GM21390 (cell line): ENCODE measurements around the gene YPEL5.

ENCODE experiments used
- ATAC-seq: cut with Tn5 transposase; IDR thresholded peaks from one replicate; pipeline ENCODE4 v1.9.1; 2021; ENCODE audit not compliant: unreplicated experiment

YPEL5 gene

DNA sequence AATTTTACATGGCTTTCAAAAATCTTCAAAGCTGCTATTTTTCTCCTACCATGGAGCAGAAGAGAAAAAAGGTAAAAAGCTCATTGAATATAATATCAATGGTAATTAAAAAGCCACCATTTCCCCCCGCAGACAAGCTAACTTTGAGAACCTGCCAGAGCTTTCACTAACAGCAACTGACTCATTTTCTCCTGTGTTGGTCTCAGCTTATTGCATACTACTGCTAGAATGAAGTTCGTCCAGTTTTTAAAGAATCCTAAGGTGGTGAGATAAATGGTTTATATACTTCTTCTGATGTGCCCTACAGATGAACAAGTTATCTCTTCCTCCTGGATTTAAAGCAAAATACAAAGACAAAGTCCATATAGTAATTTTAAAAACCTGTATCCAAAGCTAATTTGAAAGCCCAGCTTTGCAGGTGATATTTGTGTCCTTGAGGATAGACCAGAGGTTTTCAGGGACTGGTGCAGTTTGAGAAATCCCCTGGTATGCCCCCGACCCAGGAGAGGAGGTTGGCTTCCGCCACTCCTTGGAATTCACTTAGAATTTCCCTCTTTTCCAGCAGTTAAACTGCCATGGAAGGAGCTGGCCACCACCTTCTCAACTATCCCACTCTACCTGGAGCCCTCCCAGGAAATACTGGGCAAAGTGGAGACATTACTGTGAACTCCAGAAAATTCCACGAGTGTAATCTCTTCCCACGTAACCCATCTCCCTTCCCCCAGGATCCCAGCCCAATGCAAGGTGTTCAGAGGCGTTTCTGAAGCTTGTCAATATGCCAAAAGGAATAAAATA, 17.5 kb downstream of the YPEL5 start:
- ATAC-seq, result no peak

- peak; percentile 91 for ATAC-seq
Measured at GRCh38 chr2:30165050-30165520, 18.3 kb downstream of the YPEL5 start.

DNA sequence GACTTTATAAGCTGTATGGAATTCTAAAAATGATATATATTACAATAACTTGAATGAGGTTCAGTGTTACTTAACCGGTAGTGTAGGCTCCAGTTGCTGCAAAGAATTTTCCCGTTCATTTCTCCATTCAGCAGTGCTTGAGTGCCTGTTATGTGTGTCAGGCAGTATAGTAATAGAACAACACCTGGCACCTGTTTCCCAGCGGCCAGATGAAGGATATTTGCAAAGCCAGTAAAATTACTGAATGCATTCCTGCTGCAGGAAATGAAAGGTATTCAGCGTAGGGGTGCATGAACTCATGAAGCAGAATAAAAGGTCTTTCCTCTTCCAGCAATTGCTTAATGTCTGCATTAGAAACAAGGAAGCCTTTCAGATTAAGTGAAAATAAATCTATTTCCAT, 18.8 kb downstream of the YPEL5 start:
- no peak for ATAC-seq

DNA sequence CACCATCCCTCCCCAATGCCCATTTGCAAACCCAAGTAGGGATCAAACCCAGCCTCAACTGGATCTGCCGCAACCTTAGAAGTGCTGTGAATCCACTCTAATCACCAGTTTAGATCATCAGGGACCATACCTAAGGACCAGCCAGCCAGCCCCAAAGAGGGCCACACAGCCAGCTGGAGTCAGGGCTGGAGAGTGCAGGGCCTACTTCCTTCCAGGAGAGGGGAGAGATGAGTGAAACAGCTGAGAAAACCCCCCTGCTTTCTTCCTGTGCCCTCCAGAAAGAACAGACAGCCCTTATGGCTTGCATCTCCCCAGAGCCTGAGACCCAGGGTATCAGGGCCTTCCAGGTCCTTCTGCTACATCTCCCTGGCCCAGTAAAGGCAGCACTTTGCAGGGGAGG, 25.8 kb downstream of the YPEL5 start:
- no peak for ATAC-seq

GRCh38 chr2:30177440-30177839, 30.6 kb downstream of the YPEL5 start:
- ATAC-seq, result no peak

GRCh38 chr2:30177956-30178355, 31.1 kb downstream of the YPEL5 start:
- ATAC-seq, result no peak

DNA sequence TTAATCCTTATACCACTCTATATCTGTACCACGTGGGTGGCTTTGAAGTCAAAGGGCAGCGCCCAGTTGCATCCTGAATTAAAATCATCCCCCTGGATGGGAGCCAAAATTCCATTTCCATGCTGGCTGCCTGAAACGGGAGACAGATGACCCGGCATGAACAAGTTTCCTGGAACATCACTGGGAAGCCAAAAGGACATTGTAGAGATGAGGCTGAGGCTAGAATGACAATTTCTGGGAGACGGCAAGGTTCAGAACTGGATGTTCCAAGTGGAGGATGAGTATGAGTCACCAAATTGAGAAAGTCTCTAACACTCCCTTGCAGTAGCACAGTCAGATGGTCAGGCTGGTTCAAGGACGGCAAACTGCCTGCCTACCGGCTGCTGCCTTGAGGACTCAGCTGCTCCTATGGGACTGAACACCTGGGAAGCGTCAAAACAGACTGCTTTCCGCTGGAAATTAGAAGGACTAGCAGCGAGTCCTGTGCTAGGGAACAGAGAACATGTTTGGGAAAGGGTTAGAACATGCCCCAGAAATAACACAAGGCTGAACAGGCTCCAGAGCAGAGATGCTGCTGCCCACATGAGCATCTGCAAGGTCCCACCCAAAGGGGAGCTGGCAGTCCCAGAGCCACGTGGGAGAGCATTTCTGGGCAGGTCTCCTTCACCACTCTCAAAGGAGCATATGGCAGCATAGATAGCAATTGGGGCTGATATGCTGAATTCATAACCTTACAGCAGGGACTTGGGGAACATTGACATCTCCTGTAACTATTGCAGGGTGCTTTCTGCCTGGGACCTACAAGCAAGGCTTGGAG, 32.0 kb downstream of the YPEL5 start:
- ATAC-seq, result no peak

DNA sequence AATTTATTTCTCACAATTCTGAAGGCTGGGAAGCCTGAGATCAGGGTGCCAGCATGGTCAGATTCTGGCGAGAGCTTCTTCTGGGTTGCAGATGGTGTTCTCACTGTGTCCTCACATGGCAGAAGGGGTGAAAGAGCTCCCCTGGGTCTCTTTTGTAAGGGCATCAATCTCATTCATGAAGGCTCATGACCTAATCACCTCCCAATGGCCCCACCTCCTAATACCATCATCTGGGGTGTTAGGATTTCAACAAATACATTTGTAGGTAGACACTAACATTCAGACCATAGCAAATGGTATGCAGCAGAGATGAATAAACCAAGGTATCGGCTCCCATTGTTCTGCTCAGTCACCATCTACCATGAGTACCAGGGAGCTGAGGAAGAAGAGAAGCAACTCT, 32.7 kb downstream of the YPEL5 start:
- ATAC-seq, result no peak

DNA sequence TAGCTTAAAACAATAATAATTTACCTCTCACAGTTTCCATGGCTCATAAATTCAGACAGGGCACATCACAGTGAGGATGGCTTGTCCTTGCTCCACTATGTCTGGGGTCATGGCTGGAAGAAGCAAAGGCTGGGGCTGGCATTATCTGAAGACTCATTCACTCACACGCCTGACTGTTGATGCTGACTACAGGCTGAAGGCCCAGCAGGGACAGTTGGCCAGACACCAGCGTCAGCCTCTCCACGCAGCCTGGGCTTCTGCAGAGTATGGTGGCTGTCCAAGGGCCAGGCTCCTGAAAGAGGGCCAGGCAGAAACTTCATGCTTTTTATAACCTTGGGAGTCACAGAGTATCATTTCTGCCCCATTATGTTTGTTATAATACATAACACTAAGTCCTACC, 33.4 kb downstream of the YPEL5 start:
- no peak for ATAC-seq

- no peak for ATAC-seq
Measured at GRCh38 chr2:30181176-30181575, 34.4 kb downstream of the YPEL5 start.

DNA sequence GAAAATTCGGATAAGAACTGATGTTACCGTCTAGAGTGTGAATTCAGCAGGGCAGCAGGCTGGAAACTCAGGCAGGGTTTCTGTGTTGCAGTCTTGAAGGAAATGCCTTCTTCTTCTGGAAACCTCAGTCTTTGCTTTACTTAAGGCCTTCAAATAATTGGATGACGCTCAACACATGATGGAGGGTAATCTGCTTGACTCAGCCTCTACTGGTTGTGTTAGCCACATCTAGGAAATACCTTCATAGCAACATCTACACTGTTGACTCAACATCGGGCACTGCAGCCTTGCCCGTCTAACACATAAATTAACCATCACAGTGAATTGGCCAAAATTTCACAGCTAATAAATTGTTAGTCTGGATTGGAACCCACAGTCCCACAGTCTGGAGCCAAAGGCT, 37.2 kb downstream of the YPEL5 start:
- no peak for ATAC-seq

- ATAC-seq, result no peak
Measured at GRCh38 chr2:30185178-30185577, 38.4 kb downstream of the YPEL5 start.

DNA sequence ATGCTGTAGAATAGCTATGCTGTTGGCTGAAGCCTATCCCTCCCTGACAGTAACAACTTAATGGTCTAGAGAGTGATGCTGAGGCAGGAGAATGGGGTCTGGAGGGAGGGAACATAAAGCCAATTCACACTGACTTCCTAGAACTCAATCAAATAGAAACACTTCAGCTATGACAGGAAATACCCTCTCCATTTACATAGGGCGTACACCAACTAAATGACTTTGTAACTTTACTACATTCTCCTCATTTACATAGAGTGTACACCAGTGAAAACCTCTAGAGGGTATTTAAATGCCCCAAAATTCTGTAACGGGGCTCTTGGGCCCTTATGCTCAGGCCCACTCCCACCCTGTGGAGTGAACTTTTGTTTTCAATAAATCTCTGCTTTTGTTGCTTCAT, 41.5 kb downstream of the YPEL5 start:
- no peak for ATAC-seq

GRCh38 chr2:30190637-30191036, 43.8 kb downstream of the YPEL5 start:
- no peak for ATAC-seq

DNA sequence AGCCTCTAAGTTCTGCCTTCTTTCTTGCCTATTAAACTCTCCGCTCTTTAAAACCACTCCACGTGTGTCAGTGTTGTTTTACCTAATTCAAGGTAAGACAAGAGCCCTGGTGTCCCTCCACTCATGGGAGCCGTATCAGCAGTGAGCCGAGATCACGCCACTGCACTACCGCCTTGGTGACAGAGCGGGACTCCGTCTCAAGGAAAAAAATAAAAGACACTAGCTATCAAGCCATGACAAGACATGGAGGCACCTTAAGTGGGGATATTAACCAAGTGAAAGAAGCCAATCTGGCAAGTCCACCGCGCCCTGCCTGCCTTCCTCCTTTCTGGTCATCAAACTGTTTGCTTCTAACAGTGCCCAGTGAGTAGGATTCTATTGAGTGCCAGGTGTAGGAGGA, 44.3 kb downstream of the YPEL5 start:
- ATAC-seq, result no peak

- no peak for ATAC-seq
Measured at GRCh38 chr2:30191819-30192271, 45.0 kb downstream of the YPEL5 start.

DNA sequence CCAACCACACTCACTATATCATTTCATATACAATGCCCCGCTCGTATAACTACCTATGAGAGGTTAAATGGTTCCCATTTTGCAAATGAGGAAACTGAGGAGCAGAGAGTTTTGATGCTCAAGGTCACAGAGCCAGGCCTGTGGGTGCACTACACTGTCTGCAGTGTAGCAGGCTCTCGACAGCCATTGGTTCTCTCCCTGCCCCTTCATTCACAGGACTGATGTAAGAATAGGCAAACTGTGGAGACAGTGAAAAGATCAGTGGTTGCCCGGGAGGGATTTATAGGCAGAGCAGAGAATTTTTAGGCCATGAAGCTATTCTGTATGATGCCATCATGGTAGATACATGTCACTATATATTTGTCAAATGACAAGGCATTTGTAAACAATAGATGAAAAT, 45.5 kb downstream of the YPEL5 start:
- ATAC-seq, result no peak

GRCh38 chr2:30193104-30193681, 46.4 kb downstream of the YPEL5 start:
- ATAC-seq, result no peak

DNA sequence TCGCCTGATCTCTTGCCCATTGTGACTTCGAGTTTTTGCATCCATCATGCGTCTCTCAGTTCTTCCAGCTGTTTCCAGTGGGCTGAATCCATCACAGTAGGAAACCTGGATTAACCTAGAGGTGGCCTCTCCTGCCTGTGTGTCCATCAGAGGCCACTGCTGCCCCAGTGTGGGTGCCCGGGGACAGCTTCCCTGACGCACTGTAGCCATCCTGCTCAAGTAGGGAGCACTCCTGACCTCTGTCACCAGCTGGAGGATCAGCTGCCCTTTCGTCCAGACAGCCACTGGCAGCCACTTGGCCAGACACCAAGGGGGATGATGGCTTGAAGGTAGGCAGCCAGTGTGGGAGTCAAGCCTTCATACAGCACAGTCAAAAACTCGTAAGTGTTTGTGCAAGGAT, 47.6 kb downstream of the YPEL5 start:
- no peak for ATAC-seq

GRCh38 chr2:30195016-30195415, 48.2 kb downstream of the YPEL5 start:
- no peak for ATAC-seq

DNA sequence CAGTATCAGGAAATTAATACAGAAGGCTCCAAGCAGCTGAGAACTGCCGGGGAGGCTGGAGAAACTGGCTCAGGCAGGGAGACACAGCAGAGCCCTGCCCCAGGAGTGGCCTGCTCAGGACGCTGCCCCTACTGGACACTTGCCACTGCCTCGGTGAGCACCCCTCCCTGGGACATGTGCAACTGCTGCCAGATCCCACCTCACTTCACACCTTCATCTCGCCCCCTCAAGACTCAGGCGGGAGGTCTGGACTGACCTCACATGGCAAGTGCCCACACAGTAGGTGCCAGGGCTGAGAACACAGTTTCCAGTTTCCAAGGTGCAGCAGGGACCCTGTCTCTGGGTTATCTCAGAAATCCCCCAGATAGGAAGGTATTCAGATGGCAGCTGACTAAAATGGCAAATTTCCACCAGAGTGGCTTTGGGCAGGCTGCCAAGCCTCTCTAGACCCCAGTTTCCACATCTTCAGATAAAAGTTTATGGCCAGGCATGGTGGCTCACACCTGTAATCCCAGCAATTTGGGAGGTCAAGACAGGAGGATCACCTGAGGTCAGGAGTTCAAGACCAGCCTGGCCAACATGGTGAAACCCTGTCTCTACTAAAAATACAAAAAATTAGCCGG, 50.9 kb downstream of the YPEL5 start:
- no peak for ATAC-seq
